IPS-18c (cell line): ENCODE results near the gene IGFBP5.

Source experiments
- H3K4me3 ChIP-seq: 2 replicates; pipeline ENCODE4 v1.7.0; 2013; ENCODE audit warnings: low read depth, mild to moderate bottlenecking, low read length, moderate library complexity; ENCODE audit not compliant: insufficient read depth
- H3K9me3 ChIP-seq: one replicate; pipeline ENCODE4 v1.6.1; 2013; ENCODE audit warnings: mild to moderate bottlenecking, low read length, moderate library complexity; ENCODE audit not compliant: control insufficient read depth, insufficient read depth

Gene IGFBP5

DNA sequence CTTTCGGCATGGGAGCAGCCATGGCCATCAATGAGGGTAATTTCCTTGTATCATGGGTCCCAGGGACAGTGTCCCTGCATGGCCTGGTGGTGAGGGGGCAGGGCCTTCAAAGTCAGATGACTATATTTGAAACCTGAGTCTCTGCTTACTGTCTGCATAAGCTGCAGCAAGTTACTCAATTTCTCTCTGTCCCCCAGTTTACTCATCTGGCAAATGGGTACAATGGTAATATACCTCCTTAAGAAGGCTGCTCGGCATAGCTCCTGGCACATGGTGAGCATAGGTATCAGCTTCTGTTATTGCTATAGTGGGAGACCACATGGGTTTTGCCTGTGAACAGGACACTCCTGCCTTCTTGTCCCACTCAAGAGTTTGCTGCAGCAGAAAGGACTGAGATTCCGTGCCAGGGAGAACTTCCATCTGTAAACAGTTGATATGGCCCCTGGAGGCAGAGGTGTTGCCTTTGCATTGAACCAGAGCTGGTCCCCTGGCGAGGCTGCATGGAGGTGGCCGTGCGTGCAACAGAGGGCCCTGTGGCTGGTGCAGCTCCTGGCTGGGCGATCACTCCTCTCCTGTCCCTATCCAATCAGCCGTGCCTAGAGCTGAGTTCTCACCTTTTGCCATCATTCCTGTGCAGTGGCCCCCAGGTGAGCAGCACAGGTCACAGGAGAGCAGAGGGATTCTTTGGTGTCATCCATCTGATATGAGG lies 22.7 kb upstream of the IGFBP5 start:
- Histone ChIP-seq H3K9me3 (no peaks in the 10 kb centered on the region), H3K4me3 (no peak overlapping the region)

DNA sequence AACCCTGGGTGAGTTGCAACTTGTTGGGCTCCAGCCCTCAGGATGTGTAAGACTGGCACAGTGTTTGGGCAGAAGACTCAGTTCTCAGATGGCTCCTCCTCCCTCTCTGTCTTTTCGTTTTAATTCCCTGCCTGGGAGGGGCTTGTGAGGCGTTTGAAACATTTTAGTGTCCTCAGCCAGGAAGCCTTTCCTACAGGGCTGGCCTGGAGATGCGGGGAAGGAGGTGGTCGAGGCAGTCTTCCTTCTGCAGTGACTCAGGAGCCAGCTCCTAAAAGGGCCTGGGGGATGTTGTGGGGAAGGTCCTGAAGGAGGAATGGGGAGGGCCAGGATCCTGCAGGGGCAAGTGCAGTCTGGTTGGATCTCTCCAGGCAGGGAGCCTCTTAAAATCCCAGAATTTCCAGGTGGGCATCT lies 22.1 kb upstream of the IGFBP5 start:
- no peaks in the 10 kb centered on the region for H3K9me3 ChIP-seq
- H3K4me3 ChIP-seq: no peak overlapping the region

DNA sequence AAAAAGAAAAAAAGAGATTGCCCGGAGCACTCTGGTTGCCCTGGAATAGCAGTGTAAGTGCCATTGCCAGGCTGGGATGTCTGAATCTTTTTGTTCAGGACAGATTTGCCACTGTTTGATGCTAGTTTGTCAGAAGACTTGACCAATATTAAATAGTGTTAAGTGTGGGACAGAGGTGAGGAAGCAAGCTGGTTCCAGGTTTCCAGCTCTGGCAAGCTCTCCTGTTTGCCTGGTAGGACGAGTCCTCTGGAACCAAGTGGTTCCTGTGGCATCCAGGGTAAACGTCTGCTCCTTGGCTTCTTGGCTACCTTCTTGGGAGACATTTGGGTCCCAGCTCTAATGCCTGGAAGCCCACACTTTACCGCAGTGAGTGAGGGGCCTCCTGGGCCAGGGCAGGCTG lies 20.8 kb upstream of the IGFBP5 start:
- H3K9me3 ChIP-seq: no peaks in the 10 kb centered on the region
- H3K4me3 ChIP-seq: no peak overlapping the region

DNA sequence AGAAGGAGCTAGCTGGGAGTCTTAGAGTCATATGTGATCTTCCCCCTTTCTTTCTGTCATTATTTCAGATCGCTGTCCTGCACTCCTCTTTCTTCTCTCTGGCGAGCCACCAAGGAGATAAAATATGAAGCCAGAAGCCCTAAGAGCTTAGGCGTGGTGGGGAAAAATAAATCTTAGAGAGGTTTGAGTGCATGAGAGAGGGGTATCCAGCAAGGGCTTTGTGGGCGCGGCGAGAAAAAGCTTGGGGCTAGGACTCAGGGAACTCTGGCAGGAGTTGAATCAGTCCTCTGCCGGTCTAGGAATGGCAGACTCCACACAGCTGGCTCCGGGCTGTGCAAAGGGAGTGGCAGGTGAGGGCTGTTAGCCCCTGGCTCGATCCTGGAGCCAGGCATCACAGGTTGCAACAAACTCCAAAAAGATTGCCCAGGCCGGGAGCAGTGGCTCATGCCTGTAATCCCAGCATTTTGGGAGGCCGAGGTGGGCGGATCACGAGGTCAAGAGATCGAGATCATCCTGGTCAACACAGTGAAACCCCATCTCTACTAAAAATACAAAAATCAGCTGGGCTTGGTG lies 20.1 kb upstream of the IGFBP5 start:
- Histone ChIP-seq H3K4me3 (no peak overlapping the region), H3K9me3 (no peaks in the 10 kb centered on the region)

DNA sequence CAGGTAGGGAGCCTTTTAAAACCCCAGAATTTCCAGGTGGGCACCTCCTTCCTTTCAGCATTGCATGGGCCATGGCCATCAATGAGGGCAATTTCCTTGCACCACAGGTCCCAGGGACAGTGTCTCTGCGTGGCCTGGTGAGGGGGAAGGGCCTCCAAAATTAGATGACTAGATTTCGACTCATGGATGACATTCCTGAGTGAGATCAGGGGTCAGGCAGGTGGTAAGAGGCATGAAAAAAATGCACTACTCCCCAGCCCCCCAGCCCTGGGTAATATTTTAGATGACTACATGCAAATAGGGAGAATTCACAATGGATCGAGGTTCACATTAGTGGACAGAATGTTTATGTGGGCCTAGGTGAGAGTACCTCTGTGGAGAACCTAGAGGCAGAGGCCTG lies 19.0 kb upstream of the IGFBP5 start:
- Histone ChIP-seq H3K9me3 (no peaks in the 10 kb centered on the region), H3K4me3 (no peak overlapping the region)

DNA sequence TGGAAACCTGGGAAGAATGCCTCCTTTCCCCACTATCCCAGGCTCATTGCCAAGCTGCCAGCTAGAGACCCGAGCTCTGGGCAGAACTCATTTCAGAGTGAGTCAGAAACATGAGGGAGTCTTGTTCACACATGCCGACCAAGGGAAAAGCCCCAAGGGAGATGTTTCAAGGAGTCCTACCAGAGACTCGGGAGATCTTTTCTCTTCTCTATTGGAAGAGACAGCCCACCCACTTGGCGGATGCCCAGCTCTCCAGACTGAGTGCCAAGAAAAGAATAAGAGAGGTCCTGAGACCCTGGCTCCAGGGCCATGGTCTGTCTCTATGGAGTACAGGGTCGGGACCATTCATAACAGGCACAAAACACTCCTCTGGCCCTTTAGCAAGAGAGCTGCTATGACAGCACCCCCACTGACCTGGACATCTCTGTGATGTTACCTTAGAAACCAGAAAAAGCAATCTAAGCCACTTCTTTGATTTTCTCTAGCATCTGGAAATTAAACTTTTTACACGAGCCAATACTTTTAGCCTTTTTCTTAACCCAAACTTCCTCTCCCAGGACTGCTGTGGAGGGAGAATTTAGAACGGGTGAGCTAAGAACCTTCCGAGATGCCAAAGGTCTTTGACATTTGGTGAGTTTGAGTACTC lies 18.5 kb upstream of the IGFBP5 start:
- Histone ChIP-seq H3K9me3 (no peaks in the 10 kb centered on the region), H3K4me3 (no peak overlapping the region)

DNA sequence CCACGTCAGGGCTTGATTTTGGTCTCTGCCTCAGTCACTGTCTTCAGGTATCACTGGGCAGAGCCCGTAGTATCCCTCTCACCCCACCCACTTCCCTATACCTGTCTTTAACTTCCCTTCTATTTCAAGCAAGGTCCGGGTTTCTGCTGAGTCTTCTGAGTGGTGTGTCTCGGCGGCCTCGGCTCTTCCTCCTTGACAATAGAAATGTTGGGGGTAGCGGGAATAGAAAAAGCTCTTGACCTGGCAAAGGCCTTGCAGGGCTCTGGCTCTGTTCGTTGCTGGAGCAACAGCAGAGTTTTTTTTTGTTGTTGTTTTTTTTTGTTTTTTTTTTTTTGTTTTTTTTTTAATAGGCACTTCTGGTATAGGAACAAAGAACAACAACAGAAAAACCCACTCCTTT lies 16.0 kb upstream of the IGFBP5 start:
- no peak overlapping the region for H3K4me3 ChIP-seq
- no peaks in the 10 kb centered on the region for H3K9me3 ChIP-seq

DNA sequence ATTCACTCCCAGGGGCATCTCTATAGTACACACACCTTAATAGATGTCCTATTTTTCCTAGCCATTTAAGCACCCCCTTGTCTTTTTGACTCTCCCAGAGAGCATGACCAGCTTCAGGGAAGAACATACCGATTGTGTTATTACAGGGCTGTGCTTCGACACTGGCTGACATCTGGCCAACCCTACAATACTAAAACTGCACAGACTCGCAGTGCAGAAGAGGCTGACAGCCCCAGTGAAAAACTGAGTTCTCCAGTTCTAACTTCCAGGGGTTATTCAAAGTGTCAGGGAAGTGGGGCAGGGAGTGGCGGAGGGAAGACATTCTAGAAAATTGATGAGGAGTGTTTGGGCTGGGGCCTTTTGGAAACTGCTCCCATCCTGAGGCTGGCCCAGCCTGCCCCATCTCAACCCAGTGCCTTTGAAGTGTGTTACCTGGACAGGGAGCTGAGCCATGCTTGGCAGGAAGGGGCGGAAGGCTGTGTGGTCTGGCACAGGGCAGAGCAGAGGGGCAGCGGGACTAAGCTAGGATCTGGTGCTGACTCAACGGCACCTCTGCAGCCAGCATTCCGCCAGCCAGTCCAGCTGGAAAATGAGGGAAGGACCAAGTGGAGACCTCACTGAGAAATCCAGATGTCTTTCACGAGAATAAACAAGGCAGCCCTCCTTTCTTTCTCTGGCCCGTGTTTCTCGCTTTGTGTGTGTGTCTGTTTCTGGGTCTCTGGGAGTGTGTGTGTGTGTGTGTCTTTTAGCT lies 15.4 kb upstream of the IGFBP5 start:
- H3K9me3 ChIP-seq: no peaks in the 10 kb centered on the region
- no peak overlapping the region for H3K4me3 ChIP-seq

DNA sequence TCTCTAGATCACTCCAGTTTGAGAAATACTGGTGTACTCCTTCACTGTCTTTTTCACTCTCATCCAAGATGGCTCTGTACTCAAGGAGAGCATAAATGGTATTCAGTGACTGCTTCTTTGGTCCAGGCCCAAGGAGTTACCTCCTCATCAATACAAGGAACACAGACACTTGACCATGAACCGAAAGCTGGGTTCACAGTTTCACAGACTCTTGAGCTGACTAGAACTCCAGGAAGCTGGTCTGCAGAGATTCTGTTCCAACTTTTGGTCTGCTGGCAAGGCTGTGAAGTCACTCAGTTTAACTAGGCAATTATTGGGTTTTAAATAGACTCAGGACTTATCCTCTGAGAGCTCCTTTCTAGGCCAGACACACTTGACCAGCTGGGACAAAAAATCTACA lies 7.4 kb upstream of the IGFBP5 start:
- no peaks in the 10 kb centered on the region for H3K9me3 ChIP-seq
- H3K4me3 ChIP-seq: no peak overlapping the region

DNA sequence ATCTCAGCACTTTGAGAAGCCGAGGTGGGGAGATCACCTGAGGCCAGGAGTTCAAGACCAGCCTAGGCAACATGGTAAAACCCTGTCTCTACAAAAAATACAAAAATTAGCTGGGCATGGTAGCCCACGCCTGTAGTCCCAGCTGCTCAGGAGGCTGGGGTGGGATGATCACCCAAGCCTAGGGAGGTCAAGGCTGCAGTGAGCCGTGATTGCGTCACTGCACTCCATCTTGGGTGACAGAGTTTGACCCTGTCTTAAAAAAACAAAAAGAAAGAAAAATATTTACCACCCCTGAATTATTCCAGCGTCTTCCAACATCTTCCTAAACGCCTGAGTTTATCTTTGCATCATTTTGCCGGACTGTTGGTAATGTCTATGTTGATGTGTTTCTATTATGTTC lies 6.2 kb upstream of the IGFBP5 start:
- H3K9me3 ChIP-seq: no peaks in the 10 kb centered on the region
- no peak overlapping the region for H3K4me3 ChIP-seq

DNA sequence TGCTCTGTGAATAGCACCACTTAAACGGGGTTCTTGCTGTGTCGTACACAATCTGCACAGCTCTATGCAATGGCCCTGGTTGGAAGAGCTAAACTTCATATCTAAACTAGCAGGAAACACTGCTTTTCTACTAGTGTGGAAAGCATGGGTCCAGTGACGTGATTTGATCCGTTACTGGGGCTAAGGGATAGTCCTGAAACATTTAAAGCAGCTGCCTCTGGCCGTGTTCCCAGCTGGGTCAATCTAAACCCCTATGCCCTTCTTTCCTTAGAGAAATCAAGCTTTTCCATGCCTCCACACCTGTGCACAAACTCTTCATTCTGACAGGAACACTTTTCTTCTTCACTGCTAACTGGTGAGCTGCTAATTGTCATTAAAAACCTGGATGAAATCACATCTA lies 5.4 kb upstream of the IGFBP5 start:
- no peak overlapping the region for H3K4me3 ChIP-seq

DNA sequence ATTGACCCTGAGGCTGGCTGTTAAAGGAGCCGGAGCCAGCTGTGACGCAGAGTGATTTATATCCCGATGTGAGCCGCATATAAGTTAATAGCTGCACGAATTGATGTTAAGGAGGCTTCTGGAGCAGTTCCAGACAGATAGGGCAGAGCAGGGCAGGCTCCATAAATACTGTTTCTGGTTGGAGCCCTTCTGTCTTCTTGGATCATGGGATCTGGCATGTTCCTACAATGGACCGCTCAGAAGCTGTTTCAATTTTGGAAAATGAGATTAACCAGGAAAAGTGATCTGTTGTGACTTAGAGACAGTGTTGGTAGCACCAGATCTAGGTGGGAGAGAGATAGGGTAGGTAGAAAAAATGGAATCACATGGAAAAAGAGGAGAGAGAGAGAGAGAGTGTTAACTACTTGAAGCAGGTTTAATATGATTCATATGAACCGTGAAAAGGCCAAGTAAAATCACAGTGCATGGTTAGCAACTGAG lies 4.8 kb upstream of the IGFBP5 start:
- Histone ChIP-seq H3K4me3 (no peak overlapping the region), H3K9me3 (no peaks in the 10 kb centered on the region)

More for the DNA sequence above, 5.4 kb upstream of the IGFBP5 start:
- no peaks in the 10 kb centered on the region for H3K9me3 ChIP-seq

DNA sequence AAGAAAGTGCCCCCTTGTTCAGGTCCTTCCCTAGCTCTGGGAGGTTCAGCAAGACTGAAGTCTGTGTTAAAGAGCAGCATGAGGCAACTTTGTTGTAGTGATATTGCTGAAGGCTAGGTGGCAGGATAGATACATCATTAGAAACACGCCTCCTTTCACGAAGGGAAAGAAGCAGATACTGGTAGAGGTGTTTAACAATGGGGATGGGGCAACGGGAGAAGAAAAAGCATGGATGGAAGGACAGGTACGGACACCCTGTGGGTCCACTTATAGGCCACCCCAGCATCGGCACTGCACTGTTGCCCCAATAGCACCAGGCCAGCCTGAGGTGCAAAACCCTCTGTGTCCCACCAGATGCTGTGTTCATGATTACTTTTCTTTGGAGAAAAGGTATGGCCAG lies 3.5 kb upstream of the IGFBP5 start:
- H3K9me3 ChIP-seq: peaks cover 3% of the 10 kb centered on the region

DNA sequence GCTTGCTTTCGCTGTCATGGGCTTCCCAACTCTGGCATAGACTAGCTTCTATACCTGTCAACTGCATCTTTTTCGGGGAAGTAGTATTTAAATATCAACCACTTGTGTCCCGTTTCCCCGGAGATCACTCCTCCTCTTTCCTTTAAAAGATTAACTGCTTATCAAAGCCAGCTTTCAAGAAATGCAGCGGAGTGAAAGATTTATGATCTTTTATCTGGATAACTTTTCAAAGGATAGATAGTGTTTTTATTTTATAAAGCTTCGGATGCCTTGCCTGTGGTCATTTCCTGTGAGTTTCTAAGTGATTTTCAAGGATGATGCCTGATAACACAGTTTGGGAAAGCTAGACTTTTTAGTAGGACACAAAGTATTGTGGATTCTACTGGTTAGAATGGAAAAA lies 2.9 kb upstream of the IGFBP5 start:
- H3K9me3 ChIP-seq: peaks cover 3% of the 10 kb centered on the region
- no peak overlapping the region for H3K4me3 ChIP-seq

More for the DNA sequence above, 3.5 kb upstream of the IGFBP5 start:
- no peak overlapping the region for H3K4me3 ChIP-seq

DNA sequence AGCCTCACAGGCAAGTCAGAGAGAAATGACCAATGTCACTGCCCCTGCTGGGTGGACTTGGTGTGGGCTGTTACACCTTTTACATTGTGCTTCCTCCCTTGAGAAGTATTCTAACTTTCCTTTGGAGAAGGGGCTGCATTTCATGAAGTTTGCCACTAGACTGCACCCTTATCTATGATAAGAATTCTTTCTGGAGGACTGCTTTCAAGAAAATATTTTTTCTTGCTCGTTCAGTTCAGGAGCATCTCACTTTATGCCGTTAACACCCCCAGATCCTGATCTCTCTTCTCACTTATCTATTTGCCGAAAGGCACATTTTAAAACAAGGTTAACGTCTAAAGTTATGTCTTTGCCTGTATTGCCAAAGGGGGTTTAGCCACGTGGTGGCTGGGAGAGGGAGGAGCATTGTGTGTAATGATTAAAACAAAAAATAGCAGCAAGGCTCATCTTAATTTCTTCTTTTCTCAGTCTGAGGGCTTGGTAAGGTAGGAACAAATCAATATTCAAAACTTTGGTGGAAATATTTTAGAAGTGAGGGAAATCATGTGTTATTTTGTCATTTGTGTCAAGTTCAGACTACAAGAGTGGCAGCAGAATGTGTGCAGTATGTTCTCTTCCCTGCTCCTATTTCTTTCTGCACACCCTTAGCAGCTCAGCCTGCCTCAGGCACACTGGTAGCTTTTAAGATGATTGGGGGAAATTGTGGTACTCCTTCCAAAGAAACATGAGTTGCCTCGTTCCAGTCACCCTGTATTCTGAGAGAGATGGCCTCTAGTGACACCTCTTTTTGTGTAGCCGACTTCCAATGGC lies 1.6 kb upstream of the IGFBP5 start:
- peaks cover 3% of the 10 kb centered on the region for H3K9me3 ChIP-seq
- H3K4me3 ChIP-seq: no peak overlapping the region

DNA sequence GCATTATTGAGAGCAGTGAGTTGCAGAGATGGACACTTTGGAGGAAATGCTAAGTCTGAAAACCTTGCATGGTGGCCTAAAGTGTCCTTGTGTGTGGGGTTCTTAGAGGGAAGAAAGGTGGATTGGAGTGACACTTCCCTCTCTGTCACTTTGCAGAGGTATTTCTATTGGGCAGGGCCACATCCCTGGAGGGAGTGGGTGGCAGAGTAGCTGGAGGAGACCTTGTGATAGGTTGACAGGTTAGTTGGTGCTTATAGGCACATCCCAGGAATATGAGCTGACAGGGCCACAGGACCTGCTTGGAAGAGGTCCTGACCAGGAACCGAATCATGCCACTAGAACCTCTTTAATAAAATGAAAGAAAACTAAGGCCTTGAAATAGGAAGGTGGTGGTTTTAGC lies 972 bp upstream of the IGFBP5 start:
- no peak overlapping the region for H3K4me3 ChIP-seq
- H3K9me3 ChIP-seq: peaks cover 3% of the 10 kb centered on the region

DNA sequence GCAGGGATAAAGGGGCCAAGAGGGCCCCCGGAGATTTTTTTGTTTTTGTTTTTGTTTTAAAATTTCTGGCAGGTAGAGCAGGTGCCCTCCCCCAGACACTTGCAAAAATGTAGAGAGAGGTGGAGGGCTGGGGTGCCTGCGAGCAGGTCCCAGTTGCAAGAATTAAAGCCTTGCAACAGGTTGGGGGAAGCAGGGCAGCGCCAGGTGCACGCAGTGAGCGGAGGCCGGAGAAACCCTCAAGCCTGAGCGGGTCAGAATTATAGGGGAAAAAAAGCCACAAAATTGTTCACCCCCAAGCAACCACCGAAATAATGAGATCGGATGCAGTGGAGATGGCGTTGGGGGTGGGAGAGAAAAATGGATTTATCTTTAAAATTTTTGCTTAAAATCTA lies 527 bp downstream of the IGFBP5 start:
- Histone ChIP-seq H3K4me3 (peak overlapping the region; percentile 72), H3K9me3 (peaks cover 3% of the 10 kb centered on the region)
